ENCODE results near the gene KAZN. TPM values are rescaled to one million over a fixed set of nuclear protein-coding genes. Genes with fewer than 3 reads are reported as not detected.

KAZN gene
- total and polyA plus RNA-seq, 2 of the 8 experiments (the other 6 are each of a cell fraction or from before 2014, with no cell fraction given), result 3.7 to 11.8 TPM

DNA sequence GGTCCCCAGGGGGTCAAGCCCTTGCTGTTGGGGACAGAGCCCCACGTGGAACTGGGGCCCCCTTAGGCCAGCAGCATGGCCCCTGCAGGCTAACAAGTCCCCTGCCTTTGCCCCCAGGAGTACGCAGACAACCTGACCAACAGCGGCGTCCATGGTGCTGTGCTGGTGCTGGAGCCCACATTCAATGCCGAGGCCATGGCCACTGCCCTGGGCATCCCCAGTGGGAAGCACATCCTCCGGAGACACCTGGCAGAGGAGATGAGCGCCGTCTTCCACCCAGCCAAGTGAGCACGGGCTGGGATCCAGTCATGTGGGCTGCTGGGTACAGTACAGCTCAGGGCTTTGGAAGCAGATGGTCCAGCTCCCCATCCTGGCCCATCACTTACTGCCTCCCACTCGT, 505.4 kb downstream of the KAZN start:
- Histone ChIP-seq H4K5ac (ENCODE audit: insufficient read length, low read depth, low read length) (no peak overlapping the region), H4K8ac (ENCODE audit: extremely low read depth, insufficient read depth, low read length) (no peak overlapping the region; the same call in 1 of the 2 replicates), H3K4me1 (replicated peaks in 1 of 4; ENCODE audit: control insufficient read depth in 3 of 4, insufficient read depth in 4 of 4, low read length in 3 of 4) (peaks cover 6 to 22% (median 7%) of the 10 kb centered on the region in 4 experiments; a peak in 6 of 7 replicates), H2BK12ac (ENCODE audit: low read depth, low read length) (no peak overlapping the region), H2AFZ (ENCODE audit: low read length) (no peak overlapping the region), H4K20me1 (replicated peaks in 1 of 2; ENCODE audit: control insufficient read depth in 1 of 2, insufficient read depth in 2 of 2, low read length in 2 of 2) (no peaks in the 10 kb centered on the region), H2AK5ac (ENCODE audit: low read depth, low read length) (no peak overlapping the region), H4K91ac (replicated peaks; ENCODE audit: insufficient read length, low read length) (no peak overlapping the region), H3K4me2 (ENCODE audit: insufficient read depth in 1 of 2, low read depth in 2 of 2, low read length in 2 of 2) (no peak overlapping the region), H3K4ac (replicated peaks; ENCODE audit: insufficient read length, low read depth, low read length) (no peak overlapping the region), H2BK20ac (ENCODE audit: low read length) (no peak overlapping the region), H3K9me3 (ENCODE audit: insufficient read depth in 2 of 2, low read depth in 1 of 2, low read length in 1 of 2) (no peaks in the 10 kb centered on the region), H3K14ac (ENCODE audit: insufficient read length) (no peak overlapping the region), H2BK5ac (ENCODE audit: low read depth, low read length) (no peak overlapping the region), H2BK15ac (ENCODE audit: low read length) (no peak overlapping the region), H3K18ac (ENCODE audit: extremely low read depth, low read length) (no peak overlapping the region), H3K79me1 (ENCODE audit: low read depth, low read length) (no peaks in the 10 kb centered on the region), H2BK120ac (replicated peaks; ENCODE audit: low read depth, low read length) (no peak overlapping the region), H3K23ac (ENCODE audit: insufficient read length) (no peak overlapping the region), H3K9ac (replicated peaks in 1 of 4; ENCODE audit: extremely low read depth in 1 of 4, low read depth in 3 of 4, low read length in 3 of 4) (no peak overlapping the region), H3K27ac (ENCODE audit: low read depth, low read length) (no peak overlapping the region), H3K79me2 (ENCODE audit: control insufficient read depth in 1 of 2, insufficient read depth in 2 of 2, low read length in 2 of 2) (no peaks in the 10 kb centered on the region), H3K27me3 (replicated peaks in 1 of 4; ENCODE audit: control insufficient read depth in 3 of 4, extremely low read depth in 1 of 4, insufficient read depth in 3 of 4, low read length in 3 of 4) (peaks cover 0 to 4% (median 2%) of the 10 kb centered on the region in 4 experiments; a peak in 4 of 7 replicates), H3K23me2 (ENCODE audit: low read depth, low read length) (no peaks in the 10 kb centered on the region), H3K36me3 (ENCODE audit: control insufficient read depth in 2 of 4, insufficient read depth in 4 of 4, low read length in 3 of 4) (no peaks in the 10 kb centered on the region), H3K56ac (replicated peaks; ENCODE audit: insufficient read length, low read depth, low read length) (no peak overlapping the region), H3K4me3 (ENCODE audit: extremely low read depth in 1 of 4, insufficient read depth in 2 of 4, low read depth in 3 of 4, low read length in 4 of 4) (no peak overlapping the region)
- POLR2A ChIA-PET (ENCODE audit: partially characterized antibody), result interaction anchor here (0.6 kb wide), 1 partner anchor 32 kb away, joined by 3 read pairs; no protein-coding TSS in a partner anchor
- no peak for FAIRE-seq
- DNase-seq (ENCODE audit: low read depth in 1 of 2, low spot score in 2 of 2), result no peak
- CTCF ChIA-PET (ENCODE audit: partially characterized antibody), result interaction anchor here (0.5 to 2.8 kb wide), 2 partner anchors 14 to 35 kb away, joined by 3 to 9 read pairs; no protein-coding TSS in a partner anchor
- WGBS, 2 experiments (ENCODE audit: extremely low coverage in 1 of 2, insufficient coverage in 1 of 2, insufficient read length in 1 of 2, insufficient replicate concordance in 2 of 2, low coverage in 1 of 2, low lambda C conversion rate in 2 of 2, missing lambda C conversion rate in 1 of 2), result 81% methylated on average over 10 of the region's 10 CpGs; no CpG with 5 or more reads in 1 of the 2 experiments
